Spleen (tissue), 7 donors: ENCODE results near the gene HEPHL1.
"Not testable (repeated sequence)": the region's sequence is repeated elsewhere in the genome, so short reads cannot be mapped to it uniquely, and the experiment has no call there.

Source experiments
- CTCF ChIP-seq, 11 experiments: fragments of 200-600 bp in 7 of 11; fragments of 450-650 bp in 4 of 11; sonication (generic) in 4 of 11; IDR thresholded peaks in 8 of 11; conservative IDR thresholded peaks in 3 of 11; 1 replicate in 7 of 11; 2 replicates in 4 of 11; pipeline versions ENCODE4 v1.4.0 to v1.8.0; 2016 to 2021; ENCODE audit warnings: antibody characterized with exemption in 11 of 11, inconsistent platforms in 4 of 11, mild to moderate bottlenecking in 1 of 11
- POLR2A ChIP-seq, 3 donors: fragments of 450-650 bp; IDR thresholded peaks; one replicate each; pipeline ENCODE4 v1.5.1; 2017; ENCODE audit warnings: antibody characterized with exemption in 3 of 3, mild to moderate bottlenecking in 1 of 3
- donor health status: DM: no; HTN: no; CAD: no; lungs with moderate emphysema.
- donor health status: DM: no; HTN: no; CAD: no.
- donor health status: DM: no; HTN: no; CAD: no.

- TF ChIP-seq CTCF (IDR thresholded peaks at IDR 0.05 in 8 of 11, conservative IDR thresholded peaks at IDR 0.05 in 3 of 11); POLR2A (IDR thresholded peaks at IDR 0.05): not testable (repeated sequence)
Measured at GRCh38 chr11:94157339-94157738, 136.2 kb downstream of the HEPHL1 start.
